HCT116 (cell line): ENCODE data around the gene USP32. TPM values are rescaled to one million over a fixed set of nuclear protein-coding genes. Genes with fewer than 3 reads are reported as not detected.

ENCODE experiments used
- ATAC-seq: fragments of 200-7000 bp; cut with Tn5 transposase; 2 replicates; pipeline ENCODE4 v1.9.1; 2020; ENCODE audit warnings: mild to moderate bottlenecking, moderate library complexity
- BruUV-seq: library from RNA; stranded (reverse); fragments of 400-500 nt; replicated peaks from 2 replicates; lab custom pipeline; 2021; lab: Mats Ljungman, UMichigan
- CTCF ChIA-PET: fragments of 300-600 bp; sonication (Branson Sonifier 250); formaldehyde crosslinking; loops from one replicate; lab custom pipeline; 2021; ENCODE audit warnings: antibody characterized with exemption; lab: Charles Lee
- POLR2A ChIA-PET: fragments of 300-600, 350-600 bp; sonication (Branson Sonifier 250); formaldehyde crosslinking; loops from one replicate; lab custom pipeline; 2021; ENCODE audit warnings: antibody characterized with exemption; lab: Charles Lee
- RAD21 ChIA-PET, 2 experiments: fragments of 300-600 bp; sonication (Branson Sonifier 250); formaldehyde crosslinking; loops; one replicate each; lab custom pipeline; 2023; ENCODE audit warnings: low total read pairs in 2 of 2; ENCODE audit not compliant: uncharacterized antibody in 2 of 2, unreplicated experiment in 2 of 2, low non-redundant PET in 1 of 2; lab: Charles Lee
- DNase-seq: peaks from one replicate; pipeline ENCODE4 v3.0.0-alpha.2; 2010; ENCODE audit warnings: low read depth, low spot score
- H2AFZ ChIP-seq: fragments of 200-600 bp; shearing (Covaris generic), sonication (generic); 2 replicates; pipeline ENCODE4 v1.6.1; 2017; ENCODE audit warnings: low read depth, mixed run types, mixed read lengths, antibody characterized with exemption, low read length; ENCODE audit not compliant: poor library complexity, severe bottlenecking
- H3K27ac ChIP-seq: 2 replicates; pipeline ENCODE4 v1.5.1; 2012; ENCODE audit warnings: low read depth, low read length
- H3K27me3 ChIP-seq: fragments of 200-600 bp; sonication (generic); 2 replicates; pipeline ENCODE4 v1.6.1; 2016; ENCODE audit warnings: mixed run types, low read length, mixed read lengths; ENCODE audit not compliant: insufficient read depth
- H3K36me3 ChIP-seq, 2 experiments: fragments of 200-500 bp in 1 of 2; fragments of 200-600 bp in 1 of 2; sonication (Bioruptor generic) in 1 of 2; sonication (generic) in 1 of 2; 2 replicates each; pipeline versions ENCODE4 v1.5.1 to v1.6.1; 2014 to 2016; ENCODE audit warnings: low read length in 2 of 2, inconsistent platforms in 1 of 2, mixed read lengths in 1 of 2, mixed run types in 1 of 2; ENCODE audit not compliant: insufficient read depth in 2 of 2, control insufficient read depth in 1 of 2
- H3K4me1 ChIP-seq, 2 experiments: fragments of 200-600 bp in 1 of 2; sonication (generic) in 1 of 2; 2 replicates each; pipeline versions ENCODE4 v1.5.1 to v1.6.1; 2012 to 2017; ENCODE audit warnings: low read length in 2 of 2, inconsistent platforms in 1 of 2, mild to moderate bottlenecking in 1 of 2, mixed read lengths in 1 of 2, mixed run types in 1 of 2, moderate library complexity in 1 of 2; ENCODE audit not compliant: insufficient read depth in 2 of 2, control insufficient read depth in 1 of 2
- H3K4me2 ChIP-seq: fragments of 200-600 bp; sonication (generic); 2 replicates; pipeline ENCODE4 v1.6.1; 2017; ENCODE audit warnings: mixed run types, low read length, mixed read lengths
- H3K4me3 ChIP-seq, 2 experiments: fragments of 200-600 bp in 1 of 2; sonication (generic) in 1 of 2; replicated peaks in 1 of 2; 2 replicates each; pipeline ENCODE4 v1.5.1; 2011 to 2016; ENCODE audit warnings: low read length in 2 of 2, control low read depth in 1 of 2, low read depth in 1 of 2, mild to moderate bottlenecking in 1 of 2, mixed read lengths in 1 of 2, mixed run types in 1 of 2
- H3K79me2 ChIP-seq: fragments of 200-600 bp; sonication (generic); 2 replicates; pipeline ENCODE4 v1.6.1; 2017; ENCODE audit warnings: mild to moderate bottlenecking, mixed run types, low read length, moderate library complexity, mixed read lengths; ENCODE audit not compliant: insufficient read depth
- H3K9ac ChIP-seq: fragments of 200-600 bp; sonication (generic); 2 replicates; pipeline ENCODE4 v1.6.1; 2016; ENCODE audit warnings: low read length, mixed read lengths
- H3K9me2 ChIP-seq: fragments of 200-600 bp; sonication (generic), shearing (Covaris generic); 2 replicates; pipeline ENCODE4 v1.6.1; 2017; ENCODE audit warnings: mixed run types, mild to moderate bottlenecking, moderate library complexity; ENCODE audit not compliant: insufficient read depth
- H3K9me3 ChIP-seq, 2 experiments: fragments of 200-500 bp in 1 of 2; fragments of 200-600 bp in 1 of 2; sonication (Bioruptor generic) in 1 of 2; sonication (generic) in 1 of 2; 2 replicates each; pipeline ENCODE4 v1.6.1; 2014 to 2017; ENCODE audit warnings: low read length in 2 of 2, mixed read lengths in 2 of 2, inconsistent platforms in 1 of 2, low read depth in 1 of 2, mild to moderate bottlenecking in 1 of 2, mixed run types in 1 of 2, moderate library complexity in 1 of 2; ENCODE audit not compliant: control insufficient read depth in 1 of 2, insufficient read depth in 1 of 2
- H4K20me1 ChIP-seq: fragments of 200-600 bp; sonication (generic), shearing (Covaris generic); 2 replicates; pipeline ENCODE4 v1.6.1; 2017; ENCODE audit warnings: mixed run types, mild to moderate bottlenecking, moderate library complexity; ENCODE audit not compliant: insufficient read depth
- CEBPB ChIP-seq: IDR thresholded peaks from 2 replicates; pipeline ENCODE4 v1.6.1; 2012; ENCODE audit warnings: low read depth
- EZH2 ChIP-seq: fragments of 200-600 bp; sonication (generic); IDR thresholded peaks from 2 replicates; pipeline ENCODE4 v1.6.1; 2017; ENCODE audit warnings: antibody characterized with exemption, mixed run types
- JUND ChIP-seq: IDR thresholded peaks from 2 replicates; pipeline ENCODE4 v1.6.1; 2012
- POLR2A ChIP-seq: IDR thresholded peaks from 2 replicates; pipeline ENCODE4 v1.7.0; 2011; ENCODE audit warnings: borderline replicate concordance; ENCODE audit not compliant: insufficient read depth, insufficient read length; ENCODE audit errors: extremely low read depth
- POLR2AphosphoS5 ChIP-seq: IDR thresholded peaks from 2 replicates; pipeline ENCODE4 v1.6.1; 2011; ENCODE audit warnings: mild to moderate bottlenecking, low read depth, low read length, moderate library complexity
- SIN3A ChIP-seq: IDR thresholded peaks from 2 replicates; pipeline ENCODE4 v1.6.1; 2012; ENCODE audit warnings: low read depth
- SP1 ChIP-seq: IDR thresholded peaks from 2 replicates; pipeline ENCODE4 v1.6.1; 2012; ENCODE audit warnings: low read depth
- TCF7L2 ChIP-seq: IDR thresholded peaks from 2 replicates; pipeline ENCODE4 v1.7.0; 2011; ENCODE audit warnings: borderline replicate concordance, inconsistent platforms; ENCODE audit not compliant: insufficient read depth, insufficient read length; ENCODE audit errors: extremely low read depth
- intact Hi-C: fragments of 100-400 bp; cut with micrococcal nuclease; formaldehyde crosslinking; loops from 2 replicates; pipeline ENCODE4 v1.10.0; 2022
- total RNA-seq: library from RNA; stranded (reverse); gene quantifications from one replicate; pipeline ENCODE4 v1.2.1, GENCODE V29; 2021; ENCODE audit not compliant: unreplicated experiment
- TF ChIP-seq, protein P1 (sequence below): IDR thresholded peaks from 2 replicates; pipeline ENCODE4 v1.6.1; 2012; ENCODE audit warnings: low read depth
- TF ChIP-seq, protein P2 (sequence below), 3 experiments: fragments of 200-600 bp in 1 of 3; sonication (generic) in 1 of 3; IDR thresholded peaks in 2 of 3; conservative IDR thresholded peaks in 1 of 3; 2 replicates each; pipeline ENCODE4 v1.5.1; 2012 to 2017; ENCODE audit warnings: low read depth in 2 of 3, low read length in 2 of 3, antibody characterized with exemption in 1 of 3, borderline replicate concordance in 1 of 3, control low read depth in 1 of 3, mild to moderate bottlenecking in 1 of 3, mixed read lengths in 1 of 3, mixed run types in 1 of 3, moderate library complexity in 1 of 3; ENCODE audit not compliant: insufficient read depth in 1 of 3
- TF ChIP-seq, protein P3 (sequence below): IDR thresholded peaks from 2 replicates; pipeline ENCODE4 v1.6.1; 2011; ENCODE audit warnings: mild to moderate bottlenecking, low read length, moderate library complexity; ENCODE audit not compliant: insufficient replicate concordance; ENCODE audit errors: extremely low read depth
- TF ChIP-seq, protein P4 (sequence below): IDR thresholded peaks from 2 replicates; pipeline ENCODE4 v1.6.1; 2012

Gene USP32
- total RNA-seq, 1 experiment from 2014 or later = 67.0 TPM

DNA sequence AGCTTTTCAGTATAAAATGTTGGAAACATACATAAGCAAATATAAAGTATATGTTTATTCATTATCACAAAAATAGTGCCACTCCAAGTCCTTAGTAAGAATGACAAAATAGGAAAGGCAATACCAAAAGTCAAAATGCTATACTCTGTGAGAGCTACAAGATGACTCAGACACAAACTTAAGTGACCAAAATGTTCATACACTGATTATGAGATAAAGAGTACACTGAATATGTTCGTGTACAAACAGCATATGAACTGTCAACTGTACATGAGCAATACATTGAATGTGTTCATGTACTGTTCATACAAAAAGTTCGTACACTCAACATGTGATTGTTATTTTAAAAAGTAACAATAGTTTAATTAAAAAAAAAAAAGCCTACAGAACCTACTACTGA, 138.9 kb downstream of the USP32 start:
- Histone ChIP-seq H4K20me1 (no peaks in the 10 kb centered on the region), H3K4me3 (no peak overlapping the region), H3K9me2 (no peaks in the 10 kb centered on the region; the same call in 1 of the 2 replicates), H3K4me1 (no peaks in the 10 kb centered on the region), H3K36me3 (peaks cover 0 to 11% of the 10 kb centered on the region in 2 experiments; a peak in 2 of 4 replicates), H3K27ac (no peak overlapping the region), H3K4me2 (no peak overlapping the region), H3K27me3 (no peaks in the 10 kb centered on the region), H3K79me2 (no peaks in the 10 kb centered on the region), H2AFZ (no peak overlapping the region), H3K9ac (no peak overlapping the region), H3K9me3 (peaks cover 0 to 4% of the 10 kb centered on the region in 2 experiments; a peak in 1 of 4 replicates)
- CTCF ChIA-PET = no interaction called here
- TF ChIP-seq, protein P1, sequence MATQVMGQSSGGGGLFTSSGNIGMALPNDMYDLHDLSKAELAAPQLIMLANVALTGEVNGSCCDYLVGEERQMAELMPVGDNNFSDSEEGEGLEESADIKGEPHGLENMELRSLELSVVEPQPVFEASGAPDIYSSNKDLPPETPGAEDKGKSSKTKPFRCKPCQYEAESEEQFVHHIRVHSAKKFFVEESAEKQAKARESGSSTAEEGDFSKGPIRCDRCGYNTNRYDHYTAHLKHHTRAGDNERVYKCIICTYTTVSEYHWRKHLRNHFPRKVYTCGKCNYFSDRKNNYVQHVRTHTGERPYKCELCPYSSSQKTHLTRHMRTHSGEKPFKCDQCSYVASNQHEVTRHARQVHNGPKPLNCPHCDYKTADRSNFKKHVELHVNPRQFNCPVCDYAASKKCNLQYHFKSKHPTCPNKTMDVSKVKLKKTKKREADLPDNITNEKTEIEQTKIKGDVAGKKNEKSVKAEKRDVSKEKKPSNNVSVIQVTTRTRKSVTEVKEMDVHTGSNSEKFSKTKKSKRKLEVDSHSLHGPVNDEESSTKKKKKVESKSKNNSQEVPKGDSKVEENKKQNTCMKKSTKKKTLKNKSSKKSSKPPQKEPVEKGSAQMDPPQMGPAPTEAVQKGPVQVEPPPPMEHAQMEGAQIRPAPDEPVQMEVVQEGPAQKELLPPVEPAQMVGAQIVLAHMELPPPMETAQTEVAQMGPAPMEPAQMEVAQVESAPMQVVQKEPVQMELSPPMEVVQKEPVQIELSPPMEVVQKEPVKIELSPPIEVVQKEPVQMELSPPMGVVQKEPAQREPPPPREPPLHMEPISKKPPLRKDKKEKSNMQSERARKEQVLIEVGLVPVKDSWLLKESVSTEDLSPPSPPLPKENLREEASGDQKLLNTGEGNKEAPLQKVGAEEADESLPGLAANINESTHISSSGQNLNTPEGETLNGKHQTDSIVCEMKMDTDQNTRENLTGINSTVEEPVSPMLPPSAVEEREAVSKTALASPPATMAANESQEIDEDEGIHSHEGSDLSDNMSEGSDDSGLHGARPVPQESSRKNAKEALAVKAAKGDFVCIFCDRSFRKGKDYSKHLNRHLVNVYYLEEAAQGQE = no peak
- ATAC-seq = no peak
- no TSS peak for BruUV-seq
- RAD21 ChIA-PET = no interaction called here
- intact Hi-C loops = no loop called here
- POLR2A ChIA-PET = no interaction called here
- DNase-seq = no peak

DNA sequence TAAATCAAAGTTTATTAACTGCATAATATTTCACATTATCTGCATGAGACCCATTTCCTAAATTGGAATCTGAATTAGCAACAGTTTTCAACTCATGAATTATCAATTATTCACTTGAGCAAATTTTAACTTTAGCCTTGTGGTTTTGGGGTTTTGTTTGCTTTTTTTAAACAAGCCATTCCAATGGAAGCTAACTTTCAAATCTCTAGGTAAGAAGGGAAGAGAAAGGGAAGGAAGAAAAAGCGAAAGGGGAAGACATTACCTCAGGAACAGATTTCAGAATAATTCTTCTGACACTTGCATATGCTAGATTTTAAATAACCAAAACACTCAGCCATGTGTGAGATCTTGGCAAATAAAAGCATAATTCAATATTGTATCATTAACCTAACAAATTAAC, 139.5 kb downstream of the USP32 start:
- POLR2A ChIA-PET = no interaction called here
- Histone ChIP-seq H3K27ac (no peak overlapping the region), H3K4me1 (no peaks in the 10 kb centered on the region), H4K20me1 (no peaks in the 10 kb centered on the region), H3K4me3 (no peak overlapping the region), H3K36me3 (peaks cover 0 to 11% of the 10 kb centered on the region in 2 experiments; a peak in 2 of 4 replicates), H3K79me2 (no peaks in the 10 kb centered on the region), H3K27me3 (no peaks in the 10 kb centered on the region), H3K4me2 (no peak overlapping the region), H3K9ac (no peak overlapping the region), H2AFZ (no peak overlapping the region), H3K9me2 (no peaks in the 10 kb centered on the region; the same call in 1 of the 2 replicates), H3K9me3 (peaks cover 0 to 5% of the 10 kb centered on the region in 2 experiments; a peak in 1 of 4 replicates)
- TF ChIP-seq SIN3A (no peak), TCF7L2 (no peak), JUND (no peak), POLR2AphosphoS5 (no peak), EZH2 (no peak), CEBPB (no peak), POLR2A (no peak), SP1 (no peak)
- TF ChIP-seq, protein P2, sequence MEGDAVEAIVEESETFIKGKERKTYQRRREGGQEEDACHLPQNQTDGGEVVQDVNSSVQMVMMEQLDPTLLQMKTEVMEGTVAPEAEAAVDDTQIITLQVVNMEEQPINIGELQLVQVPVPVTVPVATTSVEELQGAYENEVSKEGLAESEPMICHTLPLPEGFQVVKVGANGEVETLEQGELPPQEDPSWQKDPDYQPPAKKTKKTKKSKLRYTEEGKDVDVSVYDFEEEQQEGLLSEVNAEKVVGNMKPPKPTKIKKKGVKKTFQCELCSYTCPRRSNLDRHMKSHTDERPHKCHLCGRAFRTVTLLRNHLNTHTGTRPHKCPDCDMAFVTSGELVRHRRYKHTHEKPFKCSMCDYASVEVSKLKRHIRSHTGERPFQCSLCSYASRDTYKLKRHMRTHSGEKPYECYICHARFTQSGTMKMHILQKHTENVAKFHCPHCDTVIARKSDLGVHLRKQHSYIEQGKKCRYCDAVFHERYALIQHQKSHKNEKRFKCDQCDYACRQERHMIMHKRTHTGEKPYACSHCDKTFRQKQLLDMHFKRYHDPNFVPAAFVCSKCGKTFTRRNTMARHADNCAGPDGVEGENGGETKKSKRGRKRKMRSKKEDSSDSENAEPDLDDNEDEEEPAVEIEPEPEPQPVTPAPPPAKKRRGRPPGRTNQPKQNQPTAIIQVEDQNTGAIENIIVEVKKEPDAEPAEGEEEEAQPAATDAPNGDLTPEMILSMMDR (IDR thresholded peaks at IDR 0.05 in 2 of 3, conservative IDR thresholded peaks at IDR 0.05 in 1 of 3; ENCODE audit: borderline replicate concordance in 1 of 3, insufficient read depth in 1 of 3, low read depth in 2 of 3, low read length in 2 of 3) = no peak
- TF ChIP-seq, protein P3, sequence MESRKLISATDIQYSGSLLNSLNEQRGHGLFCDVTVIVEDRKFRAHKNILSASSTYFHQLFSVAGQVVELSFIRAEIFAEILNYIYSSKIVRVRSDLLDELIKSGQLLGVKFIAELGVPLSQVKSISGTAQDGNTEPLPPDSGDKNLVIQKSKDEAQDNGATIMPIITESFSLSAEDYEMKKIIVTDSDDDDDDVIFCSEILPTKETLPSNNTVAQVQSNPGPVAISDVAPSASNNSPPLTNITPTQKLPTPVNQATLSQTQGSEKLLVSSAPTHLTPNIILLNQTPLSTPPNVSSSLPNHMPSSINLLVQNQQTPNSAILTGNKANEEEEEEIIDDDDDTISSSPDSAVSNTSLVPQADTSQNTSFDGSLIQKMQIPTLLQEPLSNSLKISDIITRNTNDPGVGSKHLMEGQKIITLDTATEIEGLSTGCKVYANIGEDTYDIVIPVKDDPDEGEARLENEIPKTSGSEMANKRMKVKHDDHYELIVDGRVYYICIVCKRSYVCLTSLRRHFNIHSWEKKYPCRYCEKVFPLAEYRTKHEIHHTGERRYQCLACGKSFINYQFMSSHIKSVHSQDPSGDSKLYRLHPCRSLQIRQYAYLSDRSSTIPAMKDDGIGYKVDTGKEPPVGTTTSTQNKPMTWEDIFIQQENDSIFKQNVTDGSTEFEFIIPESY = no peak
- TF ChIP-seq, protein P4, sequence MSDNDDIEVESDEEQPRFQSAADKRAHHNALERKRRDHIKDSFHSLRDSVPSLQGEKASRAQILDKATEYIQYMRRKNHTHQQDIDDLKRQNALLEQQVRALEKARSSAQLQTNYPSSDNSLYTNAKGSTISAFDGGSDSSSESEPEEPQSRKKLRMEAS = no peak
- ATAC-seq (no peak), DNase-seq (no peak)
- RAD21 ChIA-PET = no interaction called here
- intact Hi-C loops = no loop called here
- CTCF ChIA-PET = no interaction called here
- no TSS peak for BruUV-seq
